Tongue (tissue), 2 donors: ENCODE measurements around the gene RUNX3. TPM values are rescaled to one million over a fixed set of nuclear protein-coding genes. Genes with fewer than 3 reads are reported as not detected.

Experiments
- DNase-seq: peaks from one replicate; pipeline ENCODE4 v3.0.0-alpha.2; 2015
- total RNA-seq: library from RNA; depleted of rRNA; stranded (reverse); fragments of >200 nt; gene quantifications from one replicate; pipeline ENCODE4 v1.2.3, GENCODE V29; 2014

The RUNX3 gene
- total RNA-seq, 1 donor from 2014 or later, result 0.62 TPM

- DNase-seq, result no peak
Observed at GRCh38 chr1:24878775-24879742, 51.0 kb downstream of the RUNX3 start.

GRCh38 chr1:24878045-24878444, 52.0 kb downstream of the RUNX3 start:
- DNase-seq, result no peak

GRCh38 chr1:24875991-24876506, 54.0 kb downstream of the RUNX3 start:
- no peak for DNase-seq

- no peak for DNase-seq
Observed at GRCh38 chr1:24875257-24875656, 54.8 kb downstream of the RUNX3 start.

GRCh38 chr1:24874611-24875234, 55.4 kb downstream of the RUNX3 start:
- peak; percentile 8 for DNase-seq

GRCh38 chr1:24874056-24874455, 56.0 kb downstream of the RUNX3 start:
- DNase-seq, result no peak

- DNase-seq, result no peak
Observed at GRCh38 chr1:24873148-24873547, 56.9 kb downstream of the RUNX3 start.

GRCh38 chr1:24872061-24872850, 57.8 kb downstream of the RUNX3 start:
- DNase-seq, result peak; percentile 18

GRCh38 chr1:24871306-24871901, 58.7 kb downstream of the RUNX3 start:
- DNase-seq, result no peak

- no peak for DNase-seq
Observed at GRCh38 chr1:24870551-24871195, 59.4 kb downstream of the RUNX3 start.

- DNase-seq, result no peak
Observed at GRCh38 chr1:24868016-24868875, 61.8 kb downstream of the RUNX3 start.

GRCh38 chr1:24867084-24867870, 62.8 kb downstream of the RUNX3 start:
- no peak for DNase-seq

GRCh38 chr1:24866211-24867083, 63.6 kb downstream of the RUNX3 start:
- no peak for DNase-seq

- no peak for DNase-seq
Observed at GRCh38 chr1:24865587-24865986, 64.5 kb downstream of the RUNX3 start.

- DNase-seq, result no peak
Observed at GRCh38 chr1:24865168-24865567, 64.9 kb downstream of the RUNX3 start.

- DNase-seq, result no peak
Observed at GRCh38 chr1:24864370-24864777, 65.7 kb downstream of the RUNX3 start.

- no peak for DNase-seq
Observed at GRCh38 chr1:24862775-24863483, 67.1 kb downstream of the RUNX3 start.
